ENCODE data around the gene ANKRD11.
"Not testable (repeated sequence)": the region's sequence is repeated elsewhere in the genome, so short reads cannot be mapped to it uniquely, and the experiment has no call there.

The ANKRD11 gene

GRCh38 chr16:89363621-89364393 is 126.6 kb downstream of the ANKRD11 start:
- peak; percentile 48 for DNase-seq (ENCODE audit: low spot score)

GRCh38 chr16:89362540-89363223 is 127.7 kb downstream of the ANKRD11 start:
- not testable (repeated sequence) for DNase-seq (ENCODE audit: low spot score)

GRCh38 chr16:89361751-89362539 is 128.4 kb downstream of the ANKRD11 start:
- no peak for DNase-seq (ENCODE audit: low spot score)

GRCh38 chr16:89360760-89361435 is 129.5 kb downstream of the ANKRD11 start:
- DNase-seq (ENCODE audit: low spot score) = no peak

- DNase-seq (ENCODE audit: low spot score) = no peak
Measured at GRCh38 chr16:89359264-89360147, 130.9 kb downstream of the ANKRD11 start.

- no peak for DNase-seq (ENCODE audit: low spot score)
Measured at GRCh38 chr16:89358030-89359005, 132.0 kb downstream of the ANKRD11 start.

GRCh38 chr16:89357055-89357816 is 133.1 kb downstream of the ANKRD11 start:
- no peak for DNase-seq (ENCODE audit: low spot score)

GRCh38 chr16:89355686-89356085 is 134.7 kb downstream of the ANKRD11 start:
- DNase-seq (ENCODE audit: low spot score) = no peak

- no peak for DNase-seq (ENCODE audit: low spot score)
Measured at GRCh38 chr16:89355007-89355406, 135.4 kb downstream of the ANKRD11 start.

GRCh38 chr16:89354325-89354724 is 136.0 kb downstream of the ANKRD11 start:
- no peak for DNase-seq (ENCODE audit: low spot score)

GRCh38 chr16:89352091-89352681 is 138.2 kb downstream of the ANKRD11 start:
- no peak for DNase-seq (ENCODE audit: low spot score)

GRCh38 chr16:89351645-89352044 is 138.7 kb downstream of the ANKRD11 start:
- no peak for DNase-seq (ENCODE audit: low spot score)

- DNase-seq (ENCODE audit: low spot score) = no peak
Measured at GRCh38 chr16:89350701-89351380, 139.5 kb downstream of the ANKRD11 start.

GRCh38 chr16:89349947-89350633 is 140.3 kb downstream of the ANKRD11 start:
- DNase-seq (ENCODE audit: low spot score) = no peak

GRCh38 chr16:89347807-89348206 is 142.6 kb downstream of the ANKRD11 start:
- DNase-seq (ENCODE audit: low spot score) = no peak

- no peak for DNase-seq (ENCODE audit: low spot score)
Measured at GRCh38 chr16:89346869-89347268, 143.5 kb downstream of the ANKRD11 start.

GRCh38 chr16:89345642-89346150 is 144.7 kb downstream of the ANKRD11 start:
- DNase-seq (ENCODE audit: low spot score) = no peak

All from LoVo (cell line).